Tracheal epithelial cell (primary cell): ENCODE results near the gene KRTAP9-9. TPM values are rescaled to one million over a fixed set of nuclear protein-coding genes. Genes with fewer than 3 reads are reported as not detected.

ENCODE experiments used
- total RNA-seq: library from RNA; depleted of rRNA; stranded (reverse); fragments of >200 nt; gene quantifications from 2 replicates; pipeline ENCODE4 v1.2.1, GENCODE V29; 2014

KRTAP9-9 gene
- total RNA-seq, result not detected in 2 replicates

GRCh38 chr17:41255381-41256290 lies at the start of gene KRTAP9-9:
Gene KRTAP9-9 (plus strand): TSS chr17:41255384.

GRCh38 chr17:41226598-41227095 lies 28.5 kb upstream of the KRTAP9-9 start, which contains the start of gene KRTAP9-2:
Gene KRTAP9-2 (plus strand): TSS chr17:41226648. CDS start chr17:41226655, 7 bp downstream.

GRCh38 chr17:41232399-41233105 lies 22.6 kb upstream of the KRTAP9-9 start, which contains the start of gene KRTAP9-3:
Gene KRTAP9-3 (plus strand): TSS chr17:41232449. CDS start chr17:41232502, 53 bp downstream.

GRCh38 chr17:41237949-41238437 lies 17.2 kb upstream of the KRTAP9-9 start, which contains the start of gene KRTAP9-8:
Gene KRTAP9-8 (plus strand): TSS chr17:41237999. CDS start chr17:41238052, 53 bp downstream.

GRCh38 chr17:41249637-41250240 lies 5.4 kb upstream of the KRTAP9-9 start, which contains the start of gene KRTAP9-4:
Gene KRTAP9-4 (plus strand): TSS chr17:41249687. CDS start chr17:41249721, 34 bp downstream.

GRCh38 chr17:41265078-41265477 lies 9.9 kb downstream of the KRTAP9-9 start, which contains the start of gene KRTAP9-6:
Gene KRTAP9-6 (plus strand): TSS chr17:41265378. CDS start chr17:41265378, 0 bp downstream.

GRCh38 chr17:41275648-41276190 lies 20.5 kb downstream of the KRTAP9-9 start, which contains the start of gene KRTAP9-7:
Gene KRTAP9-7 (plus strand): TSS chr17:41275698. CDS start chr17:41275698, 0 bp downstream.

GRCh38 chr17:41301916-41302901 lies 47.0 kb downstream of the KRTAP9-9 start, which contains the start of gene KRTAP29-1:
Gene KRTAP29-1 (minus strand): TSS chr17:41302851. CDS start chr17:41302851, 0 bp downstream.

Other genes starting within 250 kb of the KRTAP9-9 start
- not detected in 2 replicates for gene KRTAP3-1, start 246.3 kb upstream of the KRTAP9-9 start, total RNA-seq
- gene KRTAP1-5, start 228.2 kb upstream of the KRTAP9-9 start, total RNA-seq, result 0.24 TPM in 1 of 2 replicates, not detected in the other
- not detected in 2 replicates for gene KRTAP1-4, start 225.2 kb upstream of the KRTAP9-9 start, total RNA-seq
- not detected in 2 replicates for gene KRTAP1-3, start 220.5 kb upstream of the KRTAP9-9 start, total RNA-seq
- gene KRTAP1-1, start 213.9 kb upstream of the KRTAP9-9 start, total RNA-seq, result 0.24 TPM in 1 of 2 replicates, not detected in the other
- gene KRTAP2-1, start 208.1 kb upstream of the KRTAP9-9 start, total RNA-seq, result not detected in 2 replicates
- gene KRTAP2-2, start 200.2 kb upstream of the KRTAP9-9 start, total RNA-seq, result not detected in 2 replicates
- gene KRTAP2-3, start 195.3 kb upstream of the KRTAP9-9 start, total RNA-seq, result 2.9 TPM in 1 of 2 replicates, not detected in the other
- not detected in 2 replicates for gene KRTAP2-4, start 189.5 kb upstream of the KRTAP9-9 start, total RNA-seq
- gene KRTAP4-7, start 171.2 kb upstream of the KRTAP9-9 start, total RNA-seq, result not detected in 2 replicates
- not detected in 2 replicates for gene KRTAP4-8, start 157.2 kb upstream of the KRTAP9-9 start, total RNA-seq
- not detected in 2 replicates for gene KRTAP4-16, start 153.2 kb upstream of the KRTAP9-9 start, total RNA-seq
- not detected in 2 replicates for gene KRTAP4-9, start 150.0 kb upstream of the KRTAP9-9 start, total RNA-seq
- not detected in 2 replicates for gene KRTAP4-11, start 137.0 kb upstream of the KRTAP9-9 start, total RNA-seq
- gene KRTAP4-12, start 131.2 kb upstream of the KRTAP9-9 start, total RNA-seq, result not detected in 2 replicates
- not detected in 2 replicates for gene KRTAP4-6, start 114.8 kb upstream of the KRTAP9-9 start, total RNA-seq
- not detected in 2 replicates for gene KRTAP4-5, start 105.6 kb upstream of the KRTAP9-9 start, total RNA-seq
- not detected in 2 replicates for gene KRTAP4-4, start 94.6 kb upstream of the KRTAP9-9 start, total RNA-seq
- not detected in 2 replicates for gene KRTAP4-3, start 87.2 kb upstream of the KRTAP9-9 start, total RNA-seq
- not detected in 2 replicates for gene KRTAP4-2, start 77.2 kb upstream of the KRTAP9-9 start, total RNA-seq
- gene KRTAP4-1, start 70.5 kb upstream of the KRTAP9-9 start, total RNA-seq, result not detected in 2 replicates
- gene KRTAP9-1, start 65.5 kb upstream of the KRTAP9-9 start, total RNA-seq, result not detected in 2 replicates
- gene KRTAP9-2, start 28.7 kb upstream of the KRTAP9-9 start, total RNA-seq, result not detected in 2 replicates
- not detected in 2 replicates for gene KRTAP9-3, start 22.9 kb upstream of the KRTAP9-9 start, total RNA-seq
- gene KRTAP9-8, start 17.4 kb upstream of the KRTAP9-9 start, total RNA-seq, result not detected in 2 replicates
- gene KRTAP9-4, start 5.7 kb upstream of the KRTAP9-9 start, total RNA-seq, result not detected in 2 replicates
- gene KRTAP9-6, start 10.0 kb downstream of the KRTAP9-9 start, total RNA-seq, result not detected in 2 replicates
- gene KRTAP9-7, start 20.3 kb downstream of the KRTAP9-9 start, total RNA-seq, result not detected in 2 replicates
- not detected in 2 replicates for gene KRTAP29-1, start 47.5 kb downstream of the KRTAP9-9 start, total RNA-seq
- gene KRTAP16-1, start 53.9 kb downstream of the KRTAP9-9 start, total RNA-seq, result not detected in 2 replicates
- 0.24 TPM in 1 of 2 replicates, not detected in the other for gene KRTAP17-1, start 60.3 kb downstream of the KRTAP9-9 start, total RNA-seq
- gene KRT33A, start 95.4 kb downstream of the KRTAP9-9 start, total RNA-seq, result under 0.01 TPM in 1 of 2 replicates, not detected in the other
- 0.21 and 0.24 TPM in 2 replicates for gene KRT33B, start 114.4 kb downstream of the KRTAP9-9 start, total RNA-seq
- 0.43 and 7.0 TPM in 2 replicates for gene KRT34, start 126.9 kb downstream of the KRTAP9-9 start, total RNA-seq
- gene KRT31, start 142.2 kb downstream of the KRTAP9-9 start, total RNA-seq, result 0.24 TPM in 1 of 2 replicates, not detected in the other
- not detected in 2 replicates for gene KRT37, start 169.2 kb downstream of the KRTAP9-9 start, total RNA-seq
- not detected in 2 replicates for gene KRT38, start 185.6 kb downstream of the KRTAP9-9 start, total RNA-seq
- not detected in 2 replicates for gene KRT32, start 212.0 kb downstream of the KRTAP9-9 start, total RNA-seq
- not detected in 2 replicates for gene KRT35, start 225.8 kb downstream of the KRTAP9-9 start, total RNA-seq
- not detected in 2 replicates for gene KRT36, start 234.5 kb downstream of the KRTAP9-9 start, total RNA-seq